Gastroesophageal sphincter (tissue), 4 donors: ENCODE measurements around the gene CLEC2D. TPM values are rescaled to one million over a fixed set of nuclear protein-coding genes. Genes with fewer than 3 reads are reported as not detected.
"Not testable (repeated sequence)": the region's sequence is repeated elsewhere in the genome, so short reads cannot be mapped to it uniquely, and the experiment has no call there.

Experiments
- ATAC-seq: fragments of 150-250 bp; one replicate; pipeline ENCODE4 v1.9.1; 2016; ENCODE audit warnings: mild to moderate bottlenecking, moderate library complexity
- H3K27ac ChIP-seq, 4 donors: fragments of 200-600 bp; sonication (generic) in 3 of 4; 1 replicate in 3 of 4; 2 replicates in 1 of 4; pipeline ENCODE4 v1.5.1; 2016 to 2019
- H3K27me3 ChIP-seq: fragments of 200-600 bp; sonication (generic); one replicate; pipeline ENCODE4 v1.5.1; 2019
- H3K36me3 ChIP-seq, 2 donors: fragments of 200-600 bp; sonication (generic); one replicate each; pipeline ENCODE4 v1.5.1; 2019; ENCODE audit warnings: control low read depth in 1 of 2
- H3K4me1 ChIP-seq, 3 donors: fragments of 200-600 bp; sonication (generic); 1 replicate in 2 of 3; 2 replicates in 1 of 3; pipeline ENCODE4 v1.5.1; 2016 to 2019; ENCODE audit warnings: control low read depth in 2 of 3
- H3K4me3 ChIP-seq, 2 donors: fragments of 200-600 bp; sonication (generic); one replicate each; pipeline ENCODE4 v1.5.1; 2019; ENCODE audit warnings: mild to moderate bottlenecking in 1 of 2, moderate library complexity in 1 of 2
- H3K9me3 ChIP-seq, 3 donors: fragments of 200-600 bp; sonication (generic); one replicate each; pipeline ENCODE4 v1.5.1; 2017 to 2019; ENCODE audit warnings: control low read depth in 2 of 3
- CTCF ChIP-seq, 4 experiments: fragments of 200-600 bp in 2 of 4; fragments of 450-650 bp in 2 of 4; sonication (generic) in 1 of 4; IDR thresholded peaks; one replicate each; pipeline ENCODE4 v1.5.1; 2017 to 2019; ENCODE audit warnings: antibody characterized with exemption in 4 of 4, mild to moderate bottlenecking in 2 of 4, moderate library complexity in 2 of 4
- EP300 ChIP-seq: sonication (generic); formaldehyde crosslinking; IDR thresholded peaks from one replicate; pipeline ENCODE4 v1.6.1; 2017; ENCODE audit warnings: antibody characterized with exemption, mild to moderate bottlenecking
- POLR2A ChIP-seq, 2 donors: fragments of 450-650 bp; IDR thresholded peaks; one replicate each; pipeline ENCODE4 v1.6.1; 2017; ENCODE audit warnings: antibody characterized with exemption in 2 of 2, mild to moderate bottlenecking in 2 of 2, moderate library complexity in 1 of 2
- POLR2AphosphoS5 ChIP-seq: sonication (generic); formaldehyde crosslinking; IDR thresholded peaks from one replicate; pipeline ENCODE4 v1.6.1; 2017; ENCODE audit warnings: antibody characterized with exemption
- WGBS, 2 donors: methylation state at CpG; one replicate each; pipeline ENCODE4 v1.1.5; 2018; ENCODE audit warnings: low coverage in 1 of 2; 5-methylcytosine and 5-hydroxymethylcytosine counted together
- total RNA-seq, 4 donors: library from RNA; depleted of rRNA; stranded (reverse); fragments of >200 nt; gene quantifications; one replicate each; pipeline ENCODE4 v1.1.0, GENCODE V29; 2016

Gene CLEC2D
- total RNA-seq, 4 donors from 2014 or later, result 2.3 to 12.9 (median 7.4) TPM

- H3K27ac ChIP-seq, result no peak overlapping the region
- no CpG with 5 or more reads among the region's 1 CpG for WGBS, 2 donors
- no peak overlapping the region for H3K4me3 ChIP-seq
- no peaks in the 10 kb centered on the region for H3K4me1 ChIP-seq
- H3K9me3 ChIP-seq, result peaks cover 0 to 18% (median 0%) of the 10 kb centered on the region in 3 donors
- H3K27me3 ChIP-seq, result no peaks in the 10 kb centered on the region
- H3K36me3 ChIP-seq, result no peaks in the 10 kb centered on the region
- ATAC-seq, result no peak
- TF ChIP-seq POLR2AphosphoS5 (no peak), EP300 (no peak), CTCF (IDR thresholded peaks at IDR 0.05) (no peak), POLR2A (IDR thresholded peaks at IDR 0.05) (no peak)
These were observed 32.1 kb downstream of the CLEC2D start for GRCh38 chr12:9701380-9702154.

- H3K27me3 ChIP-seq, result no peaks in the 10 kb centered on the region
- WGBS, 2 donors, result 70 to 76% methylated on average over 2 to 3 of the region's 3 CpGs
- no peak overlapping the region for H3K27ac ChIP-seq
- no peak overlapping the region for H3K4me3 ChIP-seq
- H3K4me1 ChIP-seq, result no peaks in the 10 kb centered on the region
- TF ChIP-seq CTCF (IDR thresholded peaks at IDR 0.05), result no peak
- no peak for TF ChIP-seq POLR2A (IDR thresholded peaks at IDR 0.05)
- no peak for TF ChIP-seq POLR2AphosphoS5
- TF ChIP-seq EP300, result no peak
- H3K36me3 ChIP-seq, result no peaks in the 10 kb centered on the region
- no peak for ATAC-seq
- peaks cover 0 to 11% (median 0%) of the 10 kb centered on the region in 3 donors for H3K9me3 ChIP-seq
These were observed 32.7 kb downstream of the CLEC2D start for GRCh38 chr12:9702255-9702654.

- 87 to 89% methylated on average over 5 of the region's 5 CpGs for WGBS, 2 donors
- H3K27ac ChIP-seq, H3K4me1 ChIP-seq, ATAC-seq, H3K27me3 ChIP-seq, H3K4me3 ChIP-seq, H3K9me3 ChIP-seq, H3K36me3 ChIP-seq: not testable (repeated sequence)
These were observed 35.0 kb downstream of the CLEC2D start for GRCh38 chr12:9704561-9704960.

- Histone ChIP-seq H3K27me3 (no peaks in the 10 kb centered on the region), H3K9me3 (peaks cover 0 to 9% (median 0%) of the 10 kb centered on the region in 3 donors), H3K4me3 (no peak overlapping the region), H3K36me3 (no peaks in the 10 kb centered on the region), H3K27ac (no peak overlapping the region), H3K4me1 (no peaks in the 10 kb centered on the region)
- TF ChIP-seq CTCF (IDR thresholded peaks at IDR 0.05), result no peak
- no peak for TF ChIP-seq POLR2A (IDR thresholded peaks at IDR 0.05)
- no peak for TF ChIP-seq EP300
- no peak for TF ChIP-seq POLR2AphosphoS5
- no peak for ATAC-seq
These were observed 36.7 kb downstream of the CLEC2D start for GRCh38 chr12:9706086-9706685.

GRCh38 chr12:9707356-9707755 lies 37.8 kb downstream of the CLEC2D start:
- no peak for ATAC-seq
- Histone ChIP-seq H3K4me1 (no peaks in the 10 kb centered on the region), H3K36me3 (no peaks in the 10 kb centered on the region), H3K27ac (no peak overlapping the region), H3K4me3 (no peak overlapping the region), H3K27me3 (no peaks in the 10 kb centered on the region), H3K9me3 (peaks cover 0 to 9% (median 0%) of the 10 kb centered on the region in 3 donors)
- TF ChIP-seq CTCF (IDR thresholded peaks at IDR 0.05) (no peak), POLR2AphosphoS5 (no peak), POLR2A (IDR thresholded peaks at IDR 0.05) (no peak), EP300 (no peak)
